HG03565 (cell line): ENCODE data around the gene UPF2.
"Not testable (repeated sequence)": the region's sequence is repeated elsewhere in the genome, so short reads cannot be mapped to it uniquely, and the experiment has no call there.

Source experiments
- ATAC-seq: cut with Tn5 transposase; IDR thresholded peaks from one replicate; pipeline ENCODE4 v1.9.1; 2021; ENCODE audit warnings: mild to moderate bottlenecking, moderate library complexity; ENCODE audit not compliant: unreplicated experiment

Gene UPF2

GRCh38 chr10:11975795-11976194, 66.8 kb downstream of the UPF2 start:
- no peak for ATAC-seq

GRCh38 chr10:11972523-11972922, 70.1 kb downstream of the UPF2 start:
- ATAC-seq: not testable (repeated sequence)

- no peak for ATAC-seq
Measured at GRCh38 chr10:11962176-11962575, 80.4 kb downstream of the UPF2 start.

GRCh38 chr10:11961771-11962170, 80.8 kb downstream of the UPF2 start:
- ATAC-seq: no peak

GRCh38 chr10:11959966-11960365, 82.6 kb downstream of the UPF2 start:
- no peak for ATAC-seq

- ATAC-seq: no peak
Measured at GRCh38 chr10:11958956-11959355, 83.7 kb downstream of the UPF2 start.

GRCh38 chr10:11951695-11952094, 90.9 kb downstream of the UPF2 start:
- no peak for ATAC-seq

GRCh38 chr10:11950325-11951018, 92.1 kb downstream of the UPF2 start:
- ATAC-seq: no peak

GRCh38 chr10:11949152-11949551, 93.5 kb downstream of the UPF2 start:
- no peak for ATAC-seq

GRCh38 chr10:11946652-11947051, 96.0 kb downstream of the UPF2 start:
- ATAC-seq: no peak

GRCh38 chr10:11936389-11937152, 106.0 kb downstream of the UPF2 start:
- no peak for ATAC-seq

- no peak for ATAC-seq
Measured at GRCh38 chr10:11934262-11934661, 108.3 kb downstream of the UPF2 start.

GRCh38 chr10:11933577-11934223, 108.9 kb downstream of the UPF2 start:
- no peak for ATAC-seq

- no peak for ATAC-seq
Measured at GRCh38 chr10:11931038-11931437, 111.6 kb downstream of the UPF2 start.

- ATAC-seq: no peak
Measured at GRCh38 chr10:11930312-11930978, 112.2 kb downstream of the UPF2 start.

GRCh38 chr10:11927746-11928145, 114.9 kb downstream of the UPF2 start:
- no peak for ATAC-seq

GRCh38 chr10:11921800-11922392, 120.7 kb downstream of the UPF2 start:
- ATAC-seq: no peak

GRCh38 chr10:11919271-11919670, 123.3 kb downstream of the UPF2 start:
- ATAC-seq: no peak

GRCh38 chr10:11918384-11918783, 124.2 kb downstream of the UPF2 start:
- ATAC-seq: no peak

- ATAC-seq: no peak
Measured at GRCh38 chr10:11913079-11913641, 129.4 kb downstream of the UPF2 start.

GRCh38 chr10:11910102-11910501, 132.5 kb downstream of the UPF2 start:
- no peak for ATAC-seq
